Left ventricle myocardium superior (tissue), 1 donor: Measurements from ENCODE around the gene TMEM168. TPM values are rescaled to one million over a fixed set of nuclear protein-coding genes. Genes with fewer than 3 reads are reported as not detected.
"Not testable (repeated sequence)": the region's sequence is repeated elsewhere in the genome, so short reads cannot be mapped to it uniquely, and the experiment has no call there.

Source experiments
- ATAC-seq: fragments of 200-7000 bp; cut with Tn5 transposase; one replicate; pipeline ENCODE4 v1.9.1; 2020; ENCODE audit warnings: mild to moderate bottlenecking, moderate library complexity
- DNase-seq: peaks from one replicate; pipeline ENCODE4 v3.0.0-alpha.2; 2020
- intact Hi-C: fragments of 100-400 bp; cut with micrococcal nuclease; formaldehyde crosslinking; loops from one replicate; pipeline ENCODE4 v1.11.0; 2022
- long read RNA-seq: library from polyadenylated mRNA; unstranded; transcript quantifications from one replicate; pipeline ENCODE4 v2.0.0, GENCODE V29; 2021
- total RNA-seq: library from RNA; stranded (reverse); fragmentation: NEBNext Ultra II Directional; extraction: Animal tissue kit (Norgen Biotek cat#: 25700); gene quantifications from one replicate; pipeline ENCODE4 v1.2.1, GENCODE V29; 2021
- donor health status: DM: no; HTN: yes; CAD: no; lungs with severe emphysema.

TMEM168 gene
- total RNA-seq = 14.4 TPM
- long read RNA-seq, full-length matches to known transcripts = 25 of 40 reads
- long read RNA-seq, partial matches to known transcripts = 0 of 40 reads
- long read RNA-seq, other reads (novel, unspliced or antisense) = 15 of 40 reads

DNA sequence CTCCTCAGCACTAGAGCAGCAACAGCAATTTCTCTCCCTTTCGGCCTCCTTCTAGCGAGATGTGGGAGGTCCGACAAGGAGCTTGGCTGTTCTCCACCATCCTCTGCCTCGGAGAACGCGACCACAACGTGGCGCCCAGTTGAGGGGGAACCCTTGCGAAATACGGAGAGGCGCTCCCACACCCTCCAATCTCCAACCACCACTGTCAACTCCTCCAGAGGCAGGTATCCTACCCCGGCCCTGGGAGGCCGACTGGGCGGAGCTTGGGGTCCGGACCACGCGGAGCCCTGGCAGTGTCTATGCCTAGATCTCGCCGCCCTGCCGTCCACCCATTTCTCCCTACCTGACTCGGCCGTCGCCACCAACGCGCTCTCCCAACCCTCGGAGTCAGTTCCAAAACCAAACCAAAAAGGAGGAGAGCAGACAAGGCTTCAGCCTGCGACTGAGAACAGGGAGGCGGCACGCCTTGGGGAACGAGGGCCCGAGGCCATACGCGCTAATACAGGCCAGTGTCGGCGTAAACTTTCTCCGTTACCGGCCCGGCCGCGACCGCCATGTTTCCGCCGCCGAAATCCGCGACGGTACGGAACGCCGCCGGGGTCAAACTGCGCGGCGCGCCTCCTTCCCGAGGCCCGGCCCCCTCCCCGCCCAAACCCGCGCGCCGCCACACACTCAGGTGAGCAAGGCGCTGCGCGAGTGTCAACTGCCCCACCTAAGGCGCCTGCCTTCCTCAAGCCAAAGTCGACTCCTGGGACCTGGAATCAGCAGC is at the start of gene TMEM168:
TSS of gene TMEM168 (minus strand) at position 577 of the 769 bp plus-strand sequence. CDS start 5,568 bp downstream, outside the sequence.
- intact Hi-C loops = no loop called here
- ATAC-seq = peak; percentile 95
- peak; percentile 90 for DNase-seq

GRCh38 chr7:112835928-112836327 is 45.7 kb upstream of the TMEM168 start:
- ATAC-seq, intact Hi-C loops, DNase-seq: not testable (repeated sequence)

DNA sequence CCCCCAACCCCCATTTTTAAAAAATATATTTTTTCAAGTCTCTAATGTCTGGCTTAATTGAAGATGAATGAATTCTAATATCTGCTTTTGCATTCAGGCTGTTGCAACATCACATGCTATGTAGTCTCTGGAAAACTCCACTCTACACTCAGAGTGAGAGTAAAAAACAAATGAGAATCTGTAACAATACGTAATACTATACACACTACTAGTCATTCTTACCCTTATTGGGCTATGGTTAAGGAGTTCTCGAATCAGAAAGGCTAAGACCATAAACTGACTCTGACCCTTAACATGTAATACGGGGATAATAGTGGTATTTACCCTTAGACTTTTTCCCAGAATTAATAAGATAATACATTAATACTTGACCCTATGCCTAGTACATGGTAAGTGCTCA is 42.9 kb upstream of the TMEM168 start:
- intact Hi-C loops = no loop called here
- DNase-seq = no peak
- ATAC-seq = no peak

- no peak for DNase-seq
- intact Hi-C loops = no loop called here
- ATAC-seq = no peak
Observed at GRCh38 chr7:112830769-112831168, 40.6 kb upstream of the TMEM168 start.

DNA sequence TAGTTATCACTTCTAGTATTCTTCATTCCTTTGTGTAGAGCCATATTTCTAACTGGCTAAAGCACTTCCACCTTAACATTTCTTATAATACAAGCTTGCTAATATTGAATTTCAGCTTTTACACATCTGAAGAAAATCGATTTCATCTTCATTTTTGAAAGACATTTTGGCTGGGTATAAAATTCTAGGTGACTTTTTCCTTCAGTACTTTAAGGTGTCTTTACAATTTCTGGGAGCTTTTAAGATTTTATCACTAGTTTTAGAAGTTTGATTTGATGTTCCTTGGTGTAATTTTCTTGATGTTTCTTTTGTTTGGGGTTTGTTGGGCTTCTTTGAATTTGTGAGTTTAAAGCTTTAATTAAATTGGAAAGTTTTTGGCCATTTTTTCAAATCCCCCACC is 38.5 kb upstream of the TMEM168 start:
- DNase-seq (no peak), ATAC-seq (no peak)
- intact Hi-C loops = no loop called here

DNA sequence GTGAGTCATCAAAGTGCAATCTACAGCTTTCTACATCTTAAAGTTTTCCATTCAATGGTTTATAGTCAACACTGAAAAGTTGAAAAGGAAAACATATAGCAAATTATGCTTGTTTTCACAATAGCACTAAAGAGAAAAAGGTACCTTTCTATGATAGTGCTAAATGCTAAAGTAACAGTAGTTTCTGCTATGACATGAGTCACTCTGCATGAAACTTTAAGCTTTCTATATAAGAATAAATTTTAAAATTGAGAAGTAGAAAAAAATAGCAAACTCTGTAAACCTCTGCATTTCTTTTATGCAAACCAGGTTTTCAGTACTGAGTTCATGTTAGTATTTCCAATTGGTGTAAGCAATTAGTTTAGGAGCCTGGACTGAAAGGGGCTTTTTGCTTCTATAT is 31.2 kb upstream of the TMEM168 start:
- intact Hi-C loops = no loop called here
- ATAC-seq (no peak), DNase-seq (no peak)

DNA sequence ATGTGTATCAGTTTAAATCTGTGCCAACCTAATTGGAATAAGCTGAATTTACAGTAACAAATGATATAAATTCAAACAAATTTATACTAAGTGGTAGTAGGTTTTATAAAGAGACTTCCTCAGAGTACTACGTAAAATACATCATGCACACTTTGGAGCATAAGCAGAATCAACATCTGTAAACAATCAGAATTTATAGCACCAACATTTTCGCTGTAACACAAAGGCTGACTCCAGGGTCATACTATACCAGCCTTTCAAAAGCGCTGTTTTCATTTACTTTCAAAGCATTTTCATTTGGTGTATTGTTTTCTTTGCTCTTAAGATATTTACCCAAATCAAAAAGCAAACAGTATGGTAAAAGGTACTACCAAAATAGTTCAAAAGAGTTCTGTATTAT is 29.3 kb upstream of the TMEM168 start:
- DNase-seq (no peak), ATAC-seq (no peak)
- intact Hi-C loops = no loop called here

DNA sequence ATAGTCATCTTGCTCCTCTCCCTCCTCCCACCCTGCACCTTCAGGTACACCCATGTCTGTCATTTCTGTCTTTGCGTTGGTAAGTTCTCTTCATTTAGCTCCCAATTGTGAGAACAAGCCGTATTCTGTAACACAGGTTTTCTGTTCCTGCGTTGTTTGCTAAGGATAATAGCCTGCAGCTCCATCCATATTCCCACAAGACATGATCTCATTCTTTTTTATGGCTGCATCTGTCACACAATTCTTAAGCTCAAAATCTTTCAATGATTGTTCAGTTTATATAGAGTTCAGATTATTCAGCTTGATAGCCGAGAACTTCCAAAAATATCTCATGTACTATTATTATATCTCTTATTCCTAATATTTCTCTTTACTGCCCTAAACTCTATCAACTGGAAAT is 16.0 kb upstream of the TMEM168 start:
- DNase-seq (no peak), ATAC-seq (no peak)
- intact Hi-C loops = no loop called here

DNA sequence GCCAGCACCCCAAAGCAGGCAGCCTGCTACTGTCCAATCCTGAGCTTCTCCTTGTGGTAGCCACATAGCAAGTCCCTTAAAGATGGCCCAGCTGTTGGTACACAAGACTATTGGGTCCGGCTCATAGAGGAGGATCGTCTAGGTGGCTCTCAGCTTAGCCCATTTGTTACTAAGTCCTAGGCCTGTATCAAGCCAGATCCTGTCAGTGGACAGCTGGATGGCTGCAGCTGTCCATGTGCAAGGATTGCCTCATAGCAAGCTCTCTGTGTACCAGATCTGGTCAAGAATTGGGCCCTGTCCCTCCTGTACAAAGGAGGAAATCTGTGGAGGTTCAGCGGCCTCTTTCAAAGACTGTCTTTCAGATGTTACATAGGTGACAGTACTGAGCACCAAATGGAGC is 12.2 kb upstream of the TMEM168 start:
- ATAC-seq (no peak), DNase-seq (no peak)
- intact Hi-C loops = no loop called here

GRCh38 chr7:112800486-112800885 is 10.3 kb upstream of the TMEM168 start:
- ATAC-seq = no peak
- intact Hi-C loops = no loop called here
- no peak for DNase-seq

DNA sequence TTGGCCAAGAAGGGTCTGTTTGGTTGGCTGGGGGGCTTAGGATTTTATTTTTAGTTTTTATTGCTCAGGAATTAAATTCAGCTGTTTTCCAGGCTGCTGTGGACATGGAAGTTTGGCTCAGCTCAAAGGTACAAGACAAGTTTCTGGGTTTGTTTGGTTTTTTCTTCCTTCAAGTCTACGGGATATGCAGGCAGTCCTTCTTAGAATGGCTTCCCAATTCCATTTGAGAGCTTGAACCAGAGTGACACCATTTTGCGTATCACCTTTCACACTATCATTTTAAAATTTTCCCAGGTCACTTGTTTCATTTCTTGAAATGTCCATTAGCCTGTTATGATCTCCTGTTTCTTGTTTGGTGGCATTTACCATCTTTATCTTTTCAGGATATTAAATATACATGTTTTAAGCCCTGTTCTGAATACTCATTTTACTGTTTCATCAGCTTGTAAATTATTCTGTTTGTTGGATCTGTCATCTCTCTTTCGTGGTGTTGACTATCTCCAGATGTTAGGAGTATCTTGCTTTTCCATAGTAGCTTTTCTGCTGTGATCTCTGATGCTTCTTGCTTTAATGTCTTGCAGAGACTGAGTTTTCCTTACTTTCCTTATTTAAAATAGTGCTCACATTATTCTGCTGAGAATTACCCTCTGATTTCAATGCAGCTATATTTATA is 9.4 kb upstream of the TMEM168 start:
- ATAC-seq = no peak
- intact Hi-C loops = no loop called here
- DNase-seq = no peak

GRCh38 chr7:112798274-112799159 is 8.3 kb upstream of the TMEM168 start:
- DNase-seq (no peak), ATAC-seq (no peak)
- intact Hi-C loops = no loop called here

DNA sequence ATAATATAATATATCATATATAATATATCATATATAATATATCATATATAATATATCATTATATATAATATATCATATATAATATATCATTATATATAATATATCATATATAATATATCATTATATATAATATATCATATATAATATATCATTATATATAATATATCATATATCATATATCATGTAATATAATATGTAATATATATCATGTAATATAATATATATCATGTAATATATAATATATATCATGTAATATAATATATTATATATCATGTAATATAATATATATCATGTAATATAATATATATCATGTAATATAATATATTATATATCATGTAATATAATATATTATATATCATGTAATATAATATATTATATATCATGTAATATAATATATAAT is 6.4 kb upstream of the TMEM168 start:
- intact Hi-C loops, DNase-seq, ATAC-seq: not testable (repeated sequence)

DNA sequence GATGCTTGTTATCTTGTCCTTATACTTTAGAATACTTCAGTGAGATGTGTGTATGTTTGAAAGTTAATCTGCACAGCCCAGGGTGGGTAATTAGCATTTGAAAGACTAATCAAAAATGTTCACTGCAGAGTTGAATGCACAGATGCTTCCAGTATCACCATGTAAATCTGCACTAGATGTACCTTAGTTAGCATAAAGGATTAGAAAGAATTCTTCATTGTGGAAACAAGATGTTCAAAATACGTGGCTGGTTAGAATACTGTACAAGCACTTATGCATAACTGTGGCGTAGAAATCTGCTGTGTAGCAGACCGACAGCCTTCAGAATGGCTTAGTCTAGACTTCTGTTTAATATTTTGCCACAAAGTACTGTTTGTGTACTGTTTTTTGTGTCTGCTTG is 2.2 kb upstream of the TMEM168 start:
- DNase-seq (no peak), ATAC-seq (no peak)
- intact Hi-C loops = no loop called here

GRCh38 chr7:112791465-112792168 is 1.4 kb upstream of the TMEM168 start:
- intact Hi-C loops = no loop called here
- no peak for DNase-seq
- ATAC-seq = no peak

- intact Hi-C loops = no loop called here
Observed at GRCh38 chr7:112790586-112791003, 402 bp upstream of the TMEM168 start.

GRCh38 chr7:112789453-112789816 is 758 bp downstream of the TMEM168 start:
- DNase-seq (no peak), ATAC-seq (no peak)
- intact Hi-C loops = no loop called here

More at GRCh38 chr7:112790586-112791003, 402 bp upstream of the TMEM168 start:
- ATAC-seq = peak; percentile 50
- no peak for DNase-seq

DNA sequence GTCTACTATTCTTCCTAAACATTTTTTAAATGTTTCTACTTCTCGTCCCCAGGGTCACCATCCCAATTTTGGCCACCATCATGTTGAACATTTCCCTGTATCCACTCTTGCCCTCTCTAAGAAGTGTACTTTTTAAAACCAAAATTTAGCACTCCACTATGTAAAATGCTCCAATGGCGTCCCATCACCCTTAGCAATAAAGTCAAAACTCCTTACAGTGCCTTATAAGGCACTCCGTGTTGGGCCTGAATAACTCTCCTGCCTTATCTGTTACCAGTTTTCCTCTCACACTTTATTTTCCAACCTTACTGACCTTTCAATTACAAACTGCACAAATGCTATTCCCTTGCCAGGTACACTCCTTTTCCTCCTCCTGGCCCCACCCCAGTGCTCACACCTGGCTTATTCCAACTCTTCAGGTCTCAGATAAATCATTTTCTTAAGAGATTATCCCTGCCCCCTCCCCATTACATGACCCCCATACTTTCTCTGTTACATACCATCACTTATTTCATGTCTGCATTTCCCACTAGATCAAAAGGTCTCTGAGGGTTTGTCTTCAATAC is 1.3 kb downstream of the TMEM168 start:
- intact Hi-C loops = no loop called here
- no peak for ATAC-seq
- DNase-seq = no peak

GRCh38 chr7:112784603-112785002 is 5.6 kb downstream of the TMEM168 start:
- no peak for DNase-seq
- no peak for ATAC-seq
- intact Hi-C loops = no loop called here
